BJ (cell line): ENCODE data around the gene CDA. TPM values are rescaled to one million over a fixed set of nuclear protein-coding genes. Genes with fewer than 3 reads are reported as not detected.
A peak's percentile ranks its signal among the peaks of the same experiment; 100 is the strongest.

Source experiments
- CTCF ChIA-PET: fragments of 350-600 bp; formaldehyde crosslinking; extraction: SDS; loops from one replicate; lab custom pipeline; 2021; ENCODE audit warnings: antibody characterized with exemption, inconsistent platforms; lab: Yijun Ruan, JAX
- POLR2A ChIA-PET: fragments of 300-600 bp; sonication (Branson Sonifier 250); formaldehyde crosslinking; extraction: SDS; loops from one replicate; lab custom pipeline; 2021; ENCODE audit warnings: antibody characterized with exemption; lab: Charles Lee
- DNase-seq: peaks from one replicate; pipeline ENCODE4 v3.0.0-alpha.2; 2011; ENCODE audit warnings: low read depth
- H3K27me3 ChIP-seq: 2 replicates; pipeline ENCODE4 v1.6.0; 2011; ENCODE audit warnings: low read length; ENCODE audit not compliant: control insufficient read depth, insufficient read depth
- H3K36me3 ChIP-seq: 2 replicates; pipeline ENCODE4 v1.5.1; 2011; ENCODE audit warnings: low read length; ENCODE audit not compliant: control insufficient read depth, insufficient read depth
- H3K4me3 ChIP-seq: 2 replicates; pipeline ENCODE4 v1.5.1; 2011; ENCODE audit warnings: low read depth, mild to moderate bottlenecking, control low read depth, low read length
- CTCF ChIP-seq: IDR thresholded peaks from 2 replicates; pipeline ENCODE4 v1.5.1; 2011; ENCODE audit warnings: low read depth, mild to moderate bottlenecking, control low read depth, inconsistent platforms, low read length, moderate library complexity; ENCODE audit not compliant: insufficient read depth
- polyA plus RNA-seq: library from polyadenylated mRNA; depleted of rRNA; stranded (reverse); fragments of >200 nt; gene quantifications from 2 replicates; pipeline ENCODE4 v1.2.3, GENCODE V29; 2011

CDA gene
- polyA plus RNA-seq, 1 experiment = 7.5 TPM

- peaks cover 5% of the 10 kb centered on the region for H3K36me3 ChIP-seq
- POLR2A ChIA-PET = no interaction called here
- no peak for DNase-seq
- CTCF ChIA-PET = interaction anchor here (0.7 to 1.8 kb wide), 3 partner anchors 18 to 855 kb away, joined by 3 to 9 read pairs (median 3); no protein-coding TSS in a partner anchor
- H3K27me3 ChIP-seq = no peaks in the 10 kb centered on the region
- no peak for TF ChIP-seq CTCF
- peak overlapping the region; percentile 91 for H3K4me3 ChIP-seq
These were observed 73.2 kb downstream of the CDA start for GRCh38 chr1:20662110-20662475.

- no peaks in the 10 kb centered on the region for H3K36me3 ChIP-seq
- no peak for DNase-seq
- ChIA-PET CTCF (no interaction called here), POLR2A (no interaction called here)
- no peaks in the 10 kb centered on the region for H3K27me3 ChIP-seq
- H3K4me3 ChIP-seq = no peak overlapping the region
- TF ChIP-seq CTCF = no peak
These were observed 74.5 kb downstream of the CDA start for GRCh38 chr1:20663365-20663764.

- H3K4me3 ChIP-seq = no peak overlapping the region
- DNase-seq = no peak
- no peaks in the 10 kb centered on the region for H3K36me3 ChIP-seq
- no peak for TF ChIP-seq CTCF
- no peaks in the 10 kb centered on the region for H3K27me3 ChIP-seq
- ChIA-PET CTCF (no interaction called here), POLR2A (no interaction called here)
These were observed 75.2 kb downstream of the CDA start for GRCh38 chr1:20663969-20664715.

- Histone ChIP-seq H3K4me3 (no peak overlapping the region), H3K27me3 (no peaks in the 10 kb centered on the region), H3K36me3 (no peaks in the 10 kb centered on the region)
- POLR2A ChIA-PET = interaction anchor here (0.7 kb wide), 1 partner anchor 622 kb away, joined by 19 read pairs; no protein-coding TSS in a partner anchor
- DNase-seq = no peak
- CTCF ChIA-PET = interaction anchor here (0.7 kb wide), 1 partner anchor 529 kb away, joined by 3 read pairs; no protein-coding TSS in a partner anchor
- TF ChIP-seq CTCF = no peak
These were observed 76.8 kb downstream of the CDA start for GRCh38 chr1:20665726-20666125.

- no peaks in the 10 kb centered on the region for H3K27me3 ChIP-seq
- no peak for DNase-seq
- CTCF ChIA-PET = interaction anchor here (0.6 to 0.7 kb wide), 2 partner anchors 146 to 529 kb away, joined by 3 to 5 read pairs; no protein-coding TSS in a partner anchor
These were observed 77.2 kb downstream of the CDA start for GRCh38 chr1:20666146-20666545.

More at GRCh38 chr1:20666146-20666545, 77.2 kb downstream of the CDA start:
- POLR2A ChIA-PET = no interaction called here
- no peaks in the 10 kb centered on the region for H3K36me3 ChIP-seq
- no peak for TF ChIP-seq CTCF
- H3K4me3 ChIP-seq = no peak overlapping the region
